K562 (cell line): ENCODE data around the gene CTDNEP1.

Source experiments
- CEBPB ChIP-seq: fragments of 450-650 bp; IDR thresholded peaks from 2 replicates; pipeline ENCODE4 v1.6.1; 2016; ENCODE audit warnings: missing genetic modification characterization, missing compliant biosample characterization
- POLR2A ChIP-seq: fragments of 450-650 bp; conservative IDR thresholded peaks from 2 replicates; pipeline ENCODE4 v1.6.1; 2016
- SPI1 ChIP-seq: IDR thresholded peaks from 2 replicates; pipeline ENCODE4 v1.6.1; 2011; ENCODE audit warnings: low read depth, low read length, control low read depth, borderline replicate concordance
- TRIM28 ChIP-seq: fragments of 450-650 bp; IDR thresholded peaks from 2 replicates; pipeline ENCODE4 v1.6.1; 2017
- ZBTB8A ChIP-seq: fragments of 450-650 bp; IDR thresholded peaks from 2 replicates; pipeline ENCODE4 v1.6.1; 2018; ENCODE audit warnings: mild to moderate bottlenecking, moderate library complexity; ENCODE audit not compliant: partially characterized antibody
- TF ChIP-seq, protein P1 (sequence below): fragments of 450-650 bp; IDR thresholded peaks from 2 replicates; pipeline ENCODE4 v1.6.1; 2016

DNA sequence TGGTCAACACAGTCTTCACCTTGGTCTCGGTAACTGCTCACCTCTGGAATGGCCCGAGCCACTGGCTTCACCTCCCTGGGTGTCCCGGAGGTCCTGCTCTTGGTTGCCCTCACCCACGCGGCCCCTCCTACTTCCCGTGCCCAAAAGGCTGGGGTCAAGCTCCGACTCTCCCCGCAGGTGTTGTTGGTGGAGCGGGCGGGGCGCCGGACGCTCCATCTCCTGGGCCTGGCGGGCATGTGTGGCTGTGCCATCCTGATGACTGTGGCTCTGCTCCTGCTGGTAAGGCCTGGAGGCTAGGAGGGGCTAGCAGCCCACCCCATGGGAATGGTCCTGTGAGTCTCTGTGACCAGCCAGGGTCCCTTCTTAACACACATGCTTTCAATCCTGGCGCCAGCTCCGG is 33.4 kb upstream of the CTDNEP1 start:
- TF ChIP-seq, protein P1, sequence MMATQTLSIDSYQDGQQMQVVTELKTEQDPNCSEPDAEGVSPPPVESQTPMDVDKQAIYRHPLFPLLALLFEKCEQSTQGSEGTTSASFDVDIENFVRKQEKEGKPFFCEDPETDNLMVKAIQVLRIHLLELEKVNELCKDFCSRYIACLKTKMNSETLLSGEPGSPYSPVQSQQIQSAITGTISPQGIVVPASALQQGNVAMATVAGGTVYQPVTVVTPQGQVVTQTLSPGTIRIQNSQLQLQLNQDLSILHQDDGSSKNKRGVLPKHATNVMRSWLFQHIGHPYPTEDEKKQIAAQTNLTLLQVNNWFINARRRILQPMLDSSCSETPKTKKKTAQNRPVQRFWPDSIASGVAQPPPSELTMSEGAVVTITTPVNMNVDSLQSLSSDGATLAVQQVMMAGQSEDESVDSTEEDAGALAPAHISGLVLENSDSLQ: no peak
- TF ChIP-seq SPI1: no peak
- no peak for TF ChIP-seq ZBTB8A
- TF ChIP-seq CEBPB (tag): no peak
- TF ChIP-seq TRIM28: no peak
- TF ChIP-seq POLR2A: no peak
